Measurements from ENCODE around the gene KITLG. TPM values are rescaled to one million over a fixed set of nuclear protein-coding genes. Genes with fewer than 3 reads are reported as not detected.

Gene KITLG
- total and polyA plus RNA-seq, 8 donors, result 1.5 to 14.3 (median 5.1) TPM

- ATAC-seq, result no peak
- TF ChIP-seq CTCF (IDR thresholded peaks at IDR 0.05), result no peak
- no peak overlapping the region for H3K27ac ChIP-seq
- no peaks in the 10 kb centered on the region for H3K9me3 ChIP-seq
- H3K27me3 ChIP-seq, result no peaks in the 10 kb centered on the region
- WGBS, 2 donors, result 89 to 92% methylated on average over 1 of the region's 1 CpG
- intact Hi-C loops (cut with DNase I), result no loop called here
- H3K4me1 ChIP-seq, result no peaks in the 10 kb centered on the region
- no peak for FAIRE-seq
- DNase-seq, result no peak
- no peak overlapping the region for H3K4me3 ChIP-seq
- H3K36me3 ChIP-seq, result no peaks in the 10 kb centered on the region
Measured at GRCh38 chr12:88590851-88591250, 10.6 kb upstream of the KITLG start.

- H3K4me3 ChIP-seq, result no peak overlapping the region
- no peaks in the 10 kb centered on the region for H3K9me3 ChIP-seq
- H3K27me3 ChIP-seq, result no peaks in the 10 kb centered on the region
- WGBS, 2 donors, result 96% methylated on average over 2 of the region's 2 CpGs
- no peaks in the 10 kb centered on the region for H3K4me1 ChIP-seq
- ATAC-seq (no peak), FAIRE-seq (no peak), DNase-seq (no peak)
- TF ChIP-seq CTCF (IDR thresholded peaks at IDR 0.05), result no peak
- H3K27ac ChIP-seq, result no peak overlapping the region
- intact Hi-C loops (cut with DNase I), result no loop called here
- no peaks in the 10 kb centered on the region for H3K36me3 ChIP-seq
Measured at GRCh38 chr12:88585077-88585476, 4.8 kb upstream of the KITLG start.

GRCh38 chr12:88579601-88580050 is 645 bp downstream of the KITLG start:
- peak; percentile 53 to 82 (median 64) for DNase-seq
- 0 to 1% methylated on average over 30 of the region's 30 CpGs for WGBS, 2 donors
- FAIRE-seq, result no peak
- no peak for TF ChIP-seq CTCF (IDR thresholded peaks at IDR 0.05)
- H3K36me3 ChIP-seq, result no peaks in the 10 kb centered on the region
- H3K27ac ChIP-seq, result peak overlapping the region; percentile 21 to 74 (median 60)
- H3K9me3 ChIP-seq, result no peaks in the 10 kb centered on the region
- peak overlapping the region; percentile 43 to 64 (median 56) for H3K4me3 ChIP-seq
- intact Hi-C loops (cut with DNase I), result no loop called here
- H3K4me1 ChIP-seq, result peaks cover 3 to 15% (median 12%) of the 10 kb centered on the region in 3 donors
- H3K27me3 ChIP-seq, result no peaks in the 10 kb centered on the region
- peak; percentile 72 to 84 (median 78) for ATAC-seq

- intact Hi-C loops (cut with DNase I), result no loop called here
- DNase-seq (peak in 3 of 6 donors; percentile 9 to 32 (median 18)), FAIRE-seq (no peak), ATAC-seq (peak; percentile 33 to 56 (median 46))
- Histone ChIP-seq H3K27me3 (no peaks in the 10 kb centered on the region), H3K36me3 (no peaks in the 10 kb centered on the region), H3K27ac (peak overlapping the region; percentile 21 to 74 (median 60)), H3K9me3 (no peaks in the 10 kb centered on the region), H3K4me3 (peak overlapping the region; percentile 43 to 64 (median 56)), H3K4me1 (peaks cover 3 to 19% (median 12%) of the 10 kb centered on the region in 3 donors)
- TF ChIP-seq CTCF (IDR thresholded peaks at IDR 0.05), result peak in 3 of 4 donors; percentile 23 to 40 (median 38)
- 1% methylated on average over 8 of the region's 8 CpGs for WGBS, 2 donors
Measured at GRCh38 chr12:88579161-88579517, 1.1 kb downstream of the KITLG start.

- WGBS, 2 donors, result 25 to 27% methylated on average over 12 of the region's 12 CpGs
- no peak for DNase-seq
- TF ChIP-seq CTCF (IDR thresholded peaks at IDR 0.05), result no peak
- FAIRE-seq, result no peak
- Histone ChIP-seq H3K9me3 (no peaks in the 10 kb centered on the region), H3K4me3 (peak overlapping the region in 3 of 4 donors; percentile 49 to 64 (median 63)), H3K4me1 (peaks cover 3 to 19% (median 12%) of the 10 kb centered on the region in 3 donors), H3K27me3 (no peaks in the 10 kb centered on the region), H3K36me3 (no peaks in the 10 kb centered on the region), H3K27ac (peak overlapping the region in 2 of 4 donors; percentile 66 to 74)
- no peak for ATAC-seq
- intact Hi-C loops (cut with DNase I), result no loop called here
Measured at GRCh38 chr12:88578276-88579160, 1.8 kb downstream of the KITLG start.

Measured in pancreas (tissue), 10 donors.